ENCODE measurements around the gene TMEM255A.

GRCh38 chrX:120274145-120274544 lies 37.1 kb downstream of the TMEM255A start:
- TF ChIP-seq CTCF (IDR thresholded peaks at IDR 0.05) (no peak), SIN3A (IDR thresholded peaks at IDR 0.05; ENCODE audit: borderline replicate concordance, insufficient read depth, low read depth, low read length) (no peak), TCF7L2 (IDR thresholded peaks at IDR 0.05; ENCODE audit: low read depth, low read length) (no peak), REST (IDR thresholded peaks at IDR 0.05; ENCODE audit: insufficient read depth in 1 of 2, low read depth in 2 of 2, low read length in 1 of 2) (no peak), POLR2AphosphoS5 (IDR thresholded peaks at IDR 0.05; ENCODE audit: low read depth, low read length) (no peak)

Data from Panc1 (cell line).